Right lobe of liver (tissue), 4 donors: ENCODE results near the gene P2RX7.

Source experiments
- POLR2A ChIP-seq: fragments of 450-650 bp; IDR thresholded peaks from one replicate; pipeline ENCODE4 v1.6.1; 2017; ENCODE audit warnings: antibody characterized with exemption, mild to moderate bottlenecking
- TF ChIP-seq, protein P1 (sequence below), 4 donors: fragments of 200-600 bp in 3 of 4; fragments of 450-650 bp in 1 of 4; IDR thresholded peaks; one replicate each; pipeline versions ENCODE4 v1.5.1 to v1.8.0; 2016 to 2022; ENCODE audit warnings: antibody characterized with exemption in 4 of 4, mild to moderate bottlenecking in 2 of 4
- donor health status: DM: no; HTN: no; CAD: no.
- donor health status: DM: no; HTN: no; CAD: no.
- donor health status: DM: no; HTN: yes; CAD: no.

DNA sequence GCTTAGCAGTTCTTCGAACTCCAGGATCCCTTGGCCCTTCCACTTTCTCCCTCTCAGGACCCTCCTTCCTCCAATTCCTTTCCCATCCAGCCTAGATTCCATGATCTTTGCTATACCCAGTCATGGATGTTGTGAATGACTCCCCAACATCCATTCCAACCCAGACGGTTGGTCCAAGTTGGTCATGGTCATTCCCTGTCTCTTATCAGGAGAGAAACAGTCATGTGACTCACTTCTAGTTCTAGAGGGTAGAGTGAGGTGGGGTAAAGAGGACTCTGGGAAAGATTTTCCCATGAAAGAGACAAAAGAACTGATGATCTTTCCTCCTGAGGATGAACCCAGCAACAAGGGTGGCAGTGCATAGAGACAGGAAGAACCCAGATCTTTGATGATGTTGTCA, 9.2 kb upstream of the P2RX7 start:
- TF ChIP-seq, protein P1, sequence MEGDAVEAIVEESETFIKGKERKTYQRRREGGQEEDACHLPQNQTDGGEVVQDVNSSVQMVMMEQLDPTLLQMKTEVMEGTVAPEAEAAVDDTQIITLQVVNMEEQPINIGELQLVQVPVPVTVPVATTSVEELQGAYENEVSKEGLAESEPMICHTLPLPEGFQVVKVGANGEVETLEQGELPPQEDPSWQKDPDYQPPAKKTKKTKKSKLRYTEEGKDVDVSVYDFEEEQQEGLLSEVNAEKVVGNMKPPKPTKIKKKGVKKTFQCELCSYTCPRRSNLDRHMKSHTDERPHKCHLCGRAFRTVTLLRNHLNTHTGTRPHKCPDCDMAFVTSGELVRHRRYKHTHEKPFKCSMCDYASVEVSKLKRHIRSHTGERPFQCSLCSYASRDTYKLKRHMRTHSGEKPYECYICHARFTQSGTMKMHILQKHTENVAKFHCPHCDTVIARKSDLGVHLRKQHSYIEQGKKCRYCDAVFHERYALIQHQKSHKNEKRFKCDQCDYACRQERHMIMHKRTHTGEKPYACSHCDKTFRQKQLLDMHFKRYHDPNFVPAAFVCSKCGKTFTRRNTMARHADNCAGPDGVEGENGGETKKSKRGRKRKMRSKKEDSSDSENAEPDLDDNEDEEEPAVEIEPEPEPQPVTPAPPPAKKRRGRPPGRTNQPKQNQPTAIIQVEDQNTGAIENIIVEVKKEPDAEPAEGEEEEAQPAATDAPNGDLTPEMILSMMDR (IDR thresholded peaks at IDR 0.05): no peak
- TF ChIP-seq POLR2A: no peak
